ENCODE measurements around the gene TNFRSF18. TPM values are rescaled to one million over a fixed set of nuclear protein-coding genes. Genes with fewer than 3 reads are reported as not detected.

Gene TNFRSF18
- total RNA-seq, 4 donors from 2014 or later = 0.44 to 2.8 (median 1.7) TPM; not detected in 1

DNA sequence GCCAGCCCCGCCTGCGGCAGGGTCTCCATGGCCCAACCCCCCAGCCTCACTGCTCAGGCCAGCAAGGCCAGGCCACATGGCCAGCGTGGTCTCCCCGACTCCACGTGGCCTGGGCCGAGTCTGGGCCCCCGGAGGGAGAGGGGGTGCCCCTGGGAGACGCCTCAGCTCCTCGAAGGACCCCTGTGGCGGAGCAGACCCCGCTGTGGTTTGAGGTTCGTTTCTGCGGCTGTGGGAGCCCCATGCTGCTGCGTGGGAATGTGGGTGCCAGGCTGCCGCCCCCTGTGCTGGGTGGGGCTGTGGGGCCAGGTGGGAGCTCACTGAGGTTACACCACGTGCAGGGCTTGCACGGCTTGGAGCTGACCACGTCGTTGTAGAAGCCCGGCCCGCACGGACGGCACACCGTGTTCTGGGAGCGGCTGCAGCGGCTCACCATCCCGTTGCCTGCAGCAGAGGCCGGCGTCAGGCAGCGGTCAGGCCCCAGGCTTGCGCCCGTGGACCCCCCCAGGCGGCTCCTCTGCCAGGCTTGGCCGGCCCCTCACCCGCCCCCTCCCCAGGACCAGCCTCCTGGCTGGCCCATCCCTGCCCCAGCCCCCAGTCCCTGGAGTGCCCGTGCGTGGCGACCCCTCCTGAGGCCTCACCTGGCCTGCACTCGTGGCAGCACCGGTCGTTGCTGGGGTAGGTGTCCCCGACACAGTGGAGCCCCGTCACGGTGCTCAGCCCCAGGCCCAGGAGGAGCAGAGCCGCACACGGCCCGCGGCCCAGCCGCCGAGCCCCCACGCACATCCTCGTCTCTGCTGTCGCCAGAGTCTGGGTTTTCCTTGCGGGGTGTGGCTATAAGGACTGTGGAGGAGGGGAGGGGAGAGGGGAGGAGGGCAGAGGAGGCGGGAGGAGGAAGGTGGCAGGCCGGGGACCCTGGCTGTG, 7.2 kb upstream of the TNFRSF18 start, which contains the start of gene TNFRSF4:
TNFRSF4 (minus strand) TSS at position 809 of the 921 bp plus-strand sequence; CDS start at position 783, 26 bp downstream.
- ATAC-seq (ENCODE audit: low FRiP score) = no peak
- no peak for DNase-seq (ENCODE audit: low spot score)
- TF ChIP-seq, protein P1, sequence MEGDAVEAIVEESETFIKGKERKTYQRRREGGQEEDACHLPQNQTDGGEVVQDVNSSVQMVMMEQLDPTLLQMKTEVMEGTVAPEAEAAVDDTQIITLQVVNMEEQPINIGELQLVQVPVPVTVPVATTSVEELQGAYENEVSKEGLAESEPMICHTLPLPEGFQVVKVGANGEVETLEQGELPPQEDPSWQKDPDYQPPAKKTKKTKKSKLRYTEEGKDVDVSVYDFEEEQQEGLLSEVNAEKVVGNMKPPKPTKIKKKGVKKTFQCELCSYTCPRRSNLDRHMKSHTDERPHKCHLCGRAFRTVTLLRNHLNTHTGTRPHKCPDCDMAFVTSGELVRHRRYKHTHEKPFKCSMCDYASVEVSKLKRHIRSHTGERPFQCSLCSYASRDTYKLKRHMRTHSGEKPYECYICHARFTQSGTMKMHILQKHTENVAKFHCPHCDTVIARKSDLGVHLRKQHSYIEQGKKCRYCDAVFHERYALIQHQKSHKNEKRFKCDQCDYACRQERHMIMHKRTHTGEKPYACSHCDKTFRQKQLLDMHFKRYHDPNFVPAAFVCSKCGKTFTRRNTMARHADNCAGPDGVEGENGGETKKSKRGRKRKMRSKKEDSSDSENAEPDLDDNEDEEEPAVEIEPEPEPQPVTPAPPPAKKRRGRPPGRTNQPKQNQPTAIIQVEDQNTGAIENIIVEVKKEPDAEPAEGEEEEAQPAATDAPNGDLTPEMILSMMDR (IDR thresholded peaks at IDR 0.05) = no peak

DNA sequence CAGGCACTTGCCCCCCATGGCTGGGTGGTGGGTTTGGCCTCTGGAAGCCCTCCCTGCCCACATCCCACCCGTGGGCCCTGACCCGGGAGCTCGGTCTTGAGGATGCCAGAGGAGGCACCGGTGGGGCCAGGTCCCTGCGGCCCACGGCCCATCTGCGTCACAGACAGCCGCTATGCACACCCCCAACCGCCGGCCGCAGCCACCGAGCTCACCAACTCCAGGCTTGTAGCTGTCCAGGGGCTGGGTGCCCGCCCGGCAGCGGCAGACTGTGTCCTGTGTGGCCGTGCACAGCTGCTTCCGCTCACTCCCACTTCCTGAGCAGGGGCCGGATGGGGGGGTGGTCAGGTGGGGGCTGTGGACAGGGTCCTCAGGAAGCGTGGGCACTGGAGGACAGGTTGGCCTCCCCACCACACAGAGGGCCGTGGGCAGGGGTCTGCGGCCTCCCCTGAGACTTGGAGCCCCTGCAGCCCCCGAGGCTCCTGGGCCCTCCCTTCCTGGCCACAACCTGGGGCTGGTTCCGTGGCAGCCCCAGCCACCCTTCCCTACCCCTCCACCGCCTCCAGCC, 6.5 kb upstream of the TNFRSF18 start:
- TF ChIP-seq, protein P1 (IDR thresholded peaks at IDR 0.05) = no peak
- no peak for DNase-seq (ENCODE audit: low spot score)
- no peak for ATAC-seq (ENCODE audit: low FRiP score)

- no peak for DNase-seq (ENCODE audit: low spot score)
- TF ChIP-seq, protein P1 (IDR thresholded peaks at IDR 0.05) = no peak
- no peak for ATAC-seq (ENCODE audit: low FRiP score)
Observed at GRCh38 chr1:1211541-1212441, 5.4 kb upstream of the TNFRSF18 start.

GRCh38 chr1:1210726-1211540, 4.5 kb upstream of the TNFRSF18 start:
- TF ChIP-seq, protein P1 (IDR thresholded peaks at IDR 0.05) = no peak
- ATAC-seq (ENCODE audit: low FRiP score) (no peak), DNase-seq (ENCODE audit: low spot score) (no peak)

DNA sequence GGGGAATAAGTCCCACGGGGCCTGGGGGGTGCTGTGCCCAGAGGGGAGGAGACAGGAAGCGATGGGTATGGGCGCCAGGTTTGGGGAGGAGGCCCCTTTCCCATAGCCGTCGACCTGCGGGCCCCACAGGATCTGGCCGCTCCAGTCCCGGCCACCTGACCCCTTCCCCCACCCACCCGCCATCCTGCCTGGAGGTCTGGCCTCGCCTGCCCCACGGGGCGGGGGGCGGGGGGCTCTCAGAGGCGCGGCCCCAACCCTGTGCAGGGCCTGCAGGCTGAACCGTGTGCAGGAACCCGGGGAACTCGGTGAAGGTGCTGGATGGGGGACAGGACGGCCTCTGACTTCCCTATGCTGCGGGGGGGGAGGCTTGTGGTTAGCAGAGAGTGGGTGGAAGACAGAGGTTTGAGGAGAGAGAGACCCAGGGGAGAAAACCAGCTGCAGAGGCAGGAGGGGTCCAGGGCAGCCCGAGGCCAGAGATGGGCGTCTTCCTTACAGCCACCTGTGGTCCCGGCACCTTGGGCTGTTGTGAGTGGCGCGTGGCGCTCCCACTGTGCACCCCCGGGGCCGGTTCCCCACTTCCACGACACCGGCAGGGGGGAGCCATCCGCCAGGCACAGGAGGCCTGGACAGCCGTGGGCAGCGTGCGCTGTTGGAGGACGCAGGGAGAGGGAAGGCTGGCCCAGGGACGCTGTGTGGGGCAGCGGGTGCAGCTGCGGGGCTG, 2.5 kb upstream of the TNFRSF18 start:
- no peak for ATAC-seq (ENCODE audit: low FRiP score)
- no peak for DNase-seq (ENCODE audit: low spot score)
- TF ChIP-seq, protein P1 (IDR thresholded peaks at IDR 0.05) = no peak

DNA sequence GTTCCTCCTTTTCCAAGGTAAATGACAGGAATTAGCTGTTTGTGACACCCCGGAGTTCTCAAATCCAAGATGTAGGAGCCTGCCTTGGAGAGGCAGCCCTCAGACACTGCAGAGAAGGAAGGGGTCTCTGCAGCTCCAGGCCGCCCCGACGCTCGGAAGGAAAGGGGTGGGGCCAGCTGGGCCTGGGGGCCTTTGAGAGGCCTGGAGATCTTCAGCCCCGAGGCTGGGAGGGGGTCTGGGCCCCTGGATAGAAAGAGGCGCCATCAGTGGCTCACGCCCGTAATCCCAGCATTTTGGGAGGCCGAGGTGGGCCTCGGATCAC, 1.1 kb upstream of the TNFRSF18 start:
- ATAC-seq (ENCODE audit: low FRiP score) (no peak), DNase-seq (ENCODE audit: low spot score) (no peak)
- TF ChIP-seq, protein P1 (IDR thresholded peaks at IDR 0.05) = no peak

Measured in omental fat pad (tissue), 4 donors.